PC-3 (cell line): Measurements from ENCODE around the gene PLA2G4F.

Source experiments
- CTCF ChIP-seq: fragments of 300-600 bp; sonication (generic); conservative IDR thresholded peaks from 2 replicates; pipeline ENCODE4 v1.5.1; 2017; ENCODE audit warnings: antibody characterized with exemption, low read depth, mild to moderate bottlenecking, low read length
- EZH2 ChIP-seq: fragments of 300-600 bp; sonication (generic); IDR thresholded peaks from one replicate; pipeline ENCODE4 v1.6.1; 2017; ENCODE audit warnings: antibody characterized with exemption, mild to moderate bottlenecking, low read length; ENCODE audit not compliant: unreplicated experiment
- EZH2phosphoT487 ChIP-seq: fragments of 300-600 bp; sonication (generic); IDR thresholded peaks from 2 replicates; pipeline ENCODE4 v1.6.1; 2018; ENCODE audit warnings: mild to moderate bottlenecking, antibody characterized with exemption, low read length, borderline replicate concordance

GRCh38 chr15:42149493-42150218, 6.8 kb downstream of the PLA2G4F start:
- peak; percentile 19; the same call in 1 of the 2 replicates for TF ChIP-seq CTCF
- no peak for TF ChIP-seq EZH2
- no peak for TF ChIP-seq EZH2phosphoT487
